SK-N-SH (cell line): ENCODE measurements around the gene PNKP. TPM values are rescaled to one million over a fixed set of nuclear protein-coding genes. Genes with fewer than 3 reads are reported as not detected.

Experiments
- CTCF ChIA-PET: fragments of 300-600, 350-600 bp; formaldehyde crosslinking; extraction: SDS; loops from one replicate; lab custom pipeline; 2021; lab: Yijun Ruan, JAX
- POLR2A ChIA-PET: fragments of 350-600 bp; sonication (Branson Sonifier 250); formaldehyde crosslinking; extraction: SDS; loops from one replicate; lab custom pipeline; 2020; ENCODE audit warnings: antibody characterized with exemption, inconsistent platforms; lab: Yijun Ruan, JAX
- DNase-seq: peaks from one replicate; pipeline ENCODE4 v3.0.0; 2012
- H2AFZ ChIP-seq: fragments of 200-600 bp; sonication (generic); 2 replicates; pipeline ENCODE4 v1.8.1; 2016; ENCODE audit warnings: antibody characterized with exemption, mild to moderate bottlenecking, low read depth
- H3F3A ChIP-seq: fragments of 200-600 bp; sonication (generic); replicated peaks from 2 replicates; pipeline ENCODE3; 2016; ENCODE audit warnings: antibody characterized with exemption, mild to moderate bottlenecking; ENCODE audit not compliant: insufficient read depth
- H3K27ac ChIP-seq, 2 experiments: fragments of 200-500 bp in 1 of 2; fragments of 200-600 bp in 1 of 2; sonication (Bioruptor generic) in 1 of 2; sonication (generic), shearing (Covaris generic) in 1 of 2; 2 replicates each; pipeline versions ENCODE4 v1.5.1 to v1.6.1; 2014 to 2016; ENCODE audit warnings: low read depth in 2 of 2, inconsistent platforms in 1 of 2, low read length in 1 of 2, mild to moderate bottlenecking in 1 of 2, mixed read lengths in 1 of 2
- H3K27me3 ChIP-seq: fragments of 200-600 bp; sonication (generic), shearing (Covaris generic); 2 replicates; pipeline ENCODE4 v1.6.1; 2016; ENCODE audit warnings: mixed run types; ENCODE audit not compliant: insufficient read depth
- H3K36me3 ChIP-seq, 2 experiments: fragments of 200-500 bp in 1 of 2; fragments of 200-600 bp in 1 of 2; sonication (Bioruptor generic) in 1 of 2; sonication (generic) in 1 of 2; replicated peaks in 1 of 2; 2 replicates each; pipeline versions ENCODE3 to v1.5.1; 2014 to 2016; ENCODE audit warnings: low read length in 1 of 2, mild to moderate bottlenecking in 1 of 2; ENCODE audit not compliant: insufficient read depth in 2 of 2, control insufficient read depth in 1 of 2
- H3K4me1 ChIP-seq, 2 experiments: fragments of 200-500 bp in 1 of 2; fragments of 200-600 bp in 1 of 2; sonication (Bioruptor generic) in 1 of 2; sonication (generic), shearing (Covaris generic) in 1 of 2; 2 replicates each; pipeline versions ENCODE4 v1.5.1 to v1.6.1; 2014 to 2016; ENCODE audit warnings: low read depth in 1 of 2, low read length in 1 of 2, mixed run types in 1 of 2; ENCODE audit not compliant: insufficient read depth in 2 of 2, control insufficient read depth in 1 of 2
- H3K4me2 ChIP-seq: fragments of 200-600 bp; sonication (generic), shearing (Covaris generic); 2 replicates; pipeline ENCODE4 v1.6.1; 2017; ENCODE audit warnings: mixed run types
- H3K4me3 ChIP-seq, 2 experiments: fragments of 200-500 bp in 1 of 2; fragments of 200-600 bp in 1 of 2; sonication (Bioruptor generic) in 1 of 2; sonication (generic), shearing (Covaris generic) in 1 of 2; 2 replicates each; pipeline versions ENCODE4 v1.5.1 to v1.8.1; 2014 to 2016; ENCODE audit warnings: low read depth in 2 of 2, inconsistent platforms in 1 of 2, low read length in 1 of 2, mild to moderate bottlenecking in 1 of 2, mixed read lengths in 1 of 2, moderate library complexity in 1 of 2
- H3K79me2 ChIP-seq: fragments of 200-600 bp; sonication (generic); 2 replicates; pipeline ENCODE4 v1.8.1; 2017; ENCODE audit warnings: mild to moderate bottlenecking; ENCODE audit not compliant: insufficient read depth
- H3K9ac ChIP-seq: fragments of 200-600 bp; sonication (generic); 2 replicates; pipeline ENCODE4 v1.6.1; 2017; ENCODE audit warnings: mixed run types
- H3K9me2 ChIP-seq: fragments of 200-600 bp; sonication (generic); 2 replicates; pipeline ENCODE4 v1.6.1; 2017; ENCODE audit warnings: mixed run types
- H3K9me3 ChIP-seq: fragments of 200-600 bp; sonication (generic); 2 replicates; pipeline ENCODE4 v1.6.1; 2017; ENCODE audit warnings: mixed run types, mild to moderate bottlenecking, moderate library complexity
- H4K20me1 ChIP-seq: fragments of 200-600 bp; sonication (generic); 2 replicates; pipeline ENCODE4 v1.6.1; 2017; ENCODE audit warnings: mild to moderate bottlenecking, mixed run types; ENCODE audit not compliant: insufficient read depth
- ELF1 ChIP-seq: IDR thresholded peaks from 2 replicates; pipeline ENCODE4 v1.4.0; 2012
- EZH2phosphoT487 ChIP-seq: fragments of 200-600 bp; sonication (generic); IDR thresholded peaks from 2 replicates; pipeline ENCODE4 v1.6.1; 2017; ENCODE audit warnings: low read depth, mixed run types, mild to moderate bottlenecking, antibody characterized with exemption, moderate library complexity, borderline replicate concordance
- FOSL2 ChIP-seq: IDR thresholded peaks from 2 replicates; pipeline ENCODE4 v1.4.0; 2012; ENCODE audit warnings: low read depth, mild to moderate bottlenecking, moderate library complexity, borderline replicate concordance
- FOXM1 ChIP-seq: IDR thresholded peaks from 2 replicates; pipeline ENCODE4 v1.4.0; 2012; ENCODE audit warnings: low read depth, mild to moderate bottlenecking
- GATA2 ChIP-seq: sonication (generic); formaldehyde crosslinking; IDR thresholded peaks from 2 replicates; pipeline ENCODE4 v1.5.0; 2020; ENCODE audit warnings: mild to moderate bottlenecking, missing genetic modification reagents
- MAX ChIP-seq: IDR thresholded peaks from 2 replicates; pipeline ENCODE4 v1.4.0; 2012; ENCODE audit warnings: low read depth
- MEF2A ChIP-seq: IDR thresholded peaks from 2 replicates; pipeline ENCODE4 v1.4.0; 2012; ENCODE audit warnings: low read depth, borderline replicate concordance
- NRF1 ChIP-seq: IDR thresholded peaks from 2 replicates; pipeline ENCODE4 v1.6.1; 2012; ENCODE audit warnings: low read depth, mild to moderate bottlenecking, low read length
- RCOR1 ChIP-seq: fragments of 150-350 bp; IDR thresholded peaks from 2 replicates; pipeline ENCODE4 v1.6.1; 2017; ENCODE audit warnings: antibody characterized with exemption, low read length
- RFX5 ChIP-seq: IDR thresholded peaks from 2 replicates; pipeline ENCODE4 v1.6.1; 2012; ENCODE audit warnings: mild to moderate bottlenecking, improper control_type of control experiment, low read length
- RXRA ChIP-seq: IDR thresholded peaks from 2 replicates; pipeline ENCODE4 v1.4.0; 2012; ENCODE audit warnings: low read depth, mild to moderate bottlenecking, borderline replicate concordance
- SMC3 ChIP-seq: IDR thresholded peaks from 2 replicates; pipeline ENCODE4 v1.6.1; 2012; ENCODE audit warnings: low read depth, low read length, improper control_type of control experiment
- TAF1 ChIP-seq: IDR thresholded peaks from 2 replicates; pipeline ENCODE4 v1.6.1; 2012; ENCODE audit warnings: low read depth, mild to moderate bottlenecking, low read length, moderate library complexity, borderline replicate concordance
- YY1 ChIP-seq: IDR thresholded peaks from 2 replicates; pipeline ENCODE4 v1.4.0; 2012; ENCODE audit warnings: low read depth, mild to moderate bottlenecking
- WGBS: methylation state at CpG from one replicate; pipeline ENCODE4 v1.1.6; 2017; ENCODE audit warnings: low lambda C conversion rate; 5-methylcytosine and 5-hydroxymethylcytosine counted together
- polyA plus RNA-seq, 3 experiments: library from polyadenylated mRNA; depleted of rRNA; stranded (reverse); fragments of >200 nt; gene quantifications; 2 replicates each; pipeline ENCODE4 v1.2.3, GENCODE V29; 2012
- TF ChIP-seq, protein P1 (sequence below): fragments of 150-350 bp; IDR thresholded peaks from 2 replicates; pipeline ENCODE4 v1.6.1; 2016; ENCODE audit warnings: mild to moderate bottlenecking, low read depth, low read length

PNKP gene
- polyA plus RNA-seq, 1 of the 3 experiments (the other 2 are of a cell fraction): 52.0 TPM

GRCh38 chr19:49844138-49845095 is 23.0 kb downstream of the PNKP start (continued):
- TF ChIP-seq GATA2 (CRISPR knock-in tag): no peak
- TF ChIP-seq RFX5: no peak

DNA sequence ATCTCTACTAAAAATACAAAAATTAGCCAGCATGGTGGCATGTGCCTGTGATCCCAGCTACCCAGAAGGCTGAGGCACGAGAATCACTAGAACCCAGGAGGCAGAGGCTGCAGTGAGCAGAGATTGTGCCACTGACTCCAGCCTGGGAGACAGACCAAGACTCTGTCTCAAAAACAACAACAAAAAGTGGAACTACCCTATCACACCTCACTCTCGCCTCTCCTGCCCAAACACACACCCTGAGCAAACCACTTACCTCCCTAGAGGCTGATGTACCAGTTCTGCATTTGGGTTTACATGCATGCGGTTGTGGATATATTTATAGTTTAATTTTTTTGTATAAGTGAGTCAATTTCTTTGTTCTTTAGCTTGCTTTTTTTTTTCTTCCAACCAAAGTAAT is 24.1 kb downstream of the PNKP start:
- Histone ChIP-seq H3K27me3 (no peaks in the 10 kb centered on the region), H3K9me2 (no peaks in the 10 kb centered on the region), H3K4me1 (peaks cover 4 to 11% of the 10 kb centered on the region in 2 experiments; a peak in 1 of 4 replicates), H3K9ac (no peak overlapping the region), H3K9me3 (no peaks in the 10 kb centered on the region), H3K4me2 (no peak overlapping the region), H3F3A (peaks cover 9% of the 10 kb centered on the region), H3K36me3 (peaks cover 16 to 22% of the 10 kb centered on the region in 2 experiments), H4K20me1 (no peaks in the 10 kb centered on the region), H2AFZ (no peak overlapping the region), H3K4me3 (no peak overlapping the region), H3K27ac (no peak overlapping the region), H3K79me2 (no peaks in the 10 kb centered on the region)
- TF ChIP-seq RFX5 (no peak), TAF1 (no peak), RCOR1 (no peak), ELF1 (no peak), GATA2 (CRISPR knock-in tag) (no peak), EZH2phosphoT487 (no peak), FOXM1 (no peak), NRF1 (no peak), MEF2A (no peak), FOSL2 (no peak), SMC3 (no peak), RXRA (no peak), YY1 (no peak)
- TF ChIP-seq, protein P1, sequence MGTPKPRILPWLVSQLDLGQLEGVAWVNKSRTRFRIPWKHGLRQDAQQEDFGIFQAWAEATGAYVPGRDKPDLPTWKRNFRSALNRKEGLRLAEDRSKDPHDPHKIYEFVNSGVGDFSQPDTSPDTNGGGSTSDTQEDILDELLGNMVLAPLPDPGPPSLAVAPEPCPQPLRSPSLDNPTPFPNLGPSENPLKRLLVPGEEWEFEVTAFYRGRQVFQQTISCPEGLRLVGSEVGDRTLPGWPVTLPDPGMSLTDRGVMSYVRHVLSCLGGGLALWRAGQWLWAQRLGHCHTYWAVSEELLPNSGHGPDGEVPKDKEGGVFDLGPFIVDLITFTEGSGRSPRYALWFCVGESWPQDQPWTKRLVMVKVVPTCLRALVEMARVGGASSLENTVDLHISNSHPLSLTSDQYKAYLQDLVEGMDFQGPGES: no peak
- CTCF ChIA-PET: interaction anchor here (1.1 to 1.3 kb wide), 2 partner anchors 10 to 25 kb away, joined by 3 to 4 read pairs; partner anchors contain the start of gene MED25
- no peak for DNase-seq
- POLR2A ChIA-PET: interaction anchor here (0.6 kb wide), 1 partner anchor 9 kb away, joined by 3 read pairs; no protein-coding TSS in a partner anchor
- WGBS: 84% methylated on average over 3 of the region's 3 CpGs

DNA sequence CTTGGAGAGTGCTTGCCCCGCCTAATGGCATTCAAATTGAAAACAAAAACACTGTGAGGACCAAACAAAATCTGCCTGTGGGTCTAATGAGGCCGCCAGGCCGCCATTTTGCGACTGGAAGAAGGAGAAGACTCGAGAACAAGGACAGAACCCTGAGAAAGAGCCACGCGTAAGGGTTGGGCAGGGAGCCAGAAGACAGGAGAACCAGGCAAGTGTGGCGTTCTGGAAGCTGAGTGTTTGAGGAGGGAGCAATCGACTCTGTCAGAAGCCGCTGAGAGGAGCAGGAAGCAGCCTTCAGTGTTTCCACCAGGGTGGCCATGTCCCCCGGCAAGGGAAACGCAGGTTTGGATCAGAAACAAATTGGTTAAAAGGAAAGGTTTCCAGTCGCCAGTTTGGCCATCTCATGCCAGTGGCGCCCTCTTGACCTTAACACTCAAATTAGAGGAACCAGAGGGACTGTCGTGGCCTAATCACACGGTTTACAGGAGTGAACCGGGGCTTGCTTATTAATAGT is 26.6 kb downstream of the PNKP start:
- POLR2A ChIA-PET: no interaction called here
- Histone ChIP-seq H3K9ac (no peak overlapping the region), H3K4me3 (no peak overlapping the region), H3K4me1 (peaks cover 0 to 11% of the 10 kb centered on the region in 2 experiments; a peak in 1 of 4 replicates), H3K9me2 (no peaks in the 10 kb centered on the region), H3K4me2 (no peak overlapping the region), H3K79me2 (no peaks in the 10 kb centered on the region), H4K20me1 (no peaks in the 10 kb centered on the region), H3K36me3 (peaks cover 20 to 45% of the 10 kb centered on the region in 2 experiments), H3K27ac (no peak overlapping the region; a peak in 1 of 4 replicates), H3F3A (peaks cover 6% of the 10 kb centered on the region), H2AFZ (no peak overlapping the region), H3K27me3 (no peaks in the 10 kb centered on the region), H3K9me3 (no peaks in the 10 kb centered on the region)
- CTCF ChIA-PET: no interaction called here
- no peak for TF ChIP-seq EZH2phosphoT487
- no peak for TF ChIP-seq MAX
- no peak for TF ChIP-seq TAF1
- TF ChIP-seq FOSL2: no peak
- no peak for TF ChIP-seq GATA2 (CRISPR knock-in tag)
- TF ChIP-seq SMC3: no peak
- 93% methylated on average over 17 of the region's 17 CpGs for WGBS
- no peak for DNase-seq
